Measurements from ENCODE around the gene INPP4B.

INPP4B gene

DNA sequence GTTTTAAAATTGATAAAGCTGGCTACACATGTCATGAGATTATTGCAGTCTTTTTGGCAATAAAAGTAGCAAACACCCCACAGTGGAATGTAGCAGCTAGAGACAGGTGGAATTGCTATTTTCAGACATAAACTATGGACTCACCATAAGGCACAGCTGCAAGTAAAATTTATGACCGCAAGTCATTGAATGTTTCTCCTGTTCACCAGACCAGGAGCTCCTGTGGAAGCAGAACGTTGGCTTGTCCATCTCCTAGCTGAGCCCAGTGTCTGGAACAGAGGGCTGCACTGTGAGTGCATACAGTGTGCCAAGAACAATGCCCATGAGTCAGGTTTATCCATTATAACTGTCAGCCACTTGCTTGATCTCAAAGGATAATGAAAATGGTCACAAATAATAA lies 538.2 kb downstream of the INPP4B start:
- DNase-seq (ENCODE audit: low read depth in 2 of 2): no peak

DNA sequence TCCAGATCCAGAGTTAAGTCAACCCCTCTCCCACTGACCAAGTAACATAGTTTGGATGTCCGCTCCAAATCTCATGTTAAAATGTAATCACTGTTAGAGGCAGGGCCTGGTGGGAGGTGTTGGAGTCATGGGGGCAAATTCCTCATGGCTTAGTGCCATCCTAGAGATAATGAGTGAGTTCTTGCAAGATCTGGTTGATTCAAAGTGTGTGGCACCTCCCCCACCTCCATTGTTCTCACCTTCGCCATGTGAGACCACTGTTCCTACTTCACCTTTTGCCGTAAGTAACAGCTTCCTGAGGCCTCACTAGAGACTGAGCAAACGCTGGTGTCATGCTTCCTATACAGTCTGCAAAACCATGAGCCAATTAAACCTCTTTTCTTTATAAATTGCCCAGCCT lies 548.8 kb downstream of the INPP4B start:
- DNase-seq (ENCODE audit: low read depth in 2 of 2): no peak

DNA sequence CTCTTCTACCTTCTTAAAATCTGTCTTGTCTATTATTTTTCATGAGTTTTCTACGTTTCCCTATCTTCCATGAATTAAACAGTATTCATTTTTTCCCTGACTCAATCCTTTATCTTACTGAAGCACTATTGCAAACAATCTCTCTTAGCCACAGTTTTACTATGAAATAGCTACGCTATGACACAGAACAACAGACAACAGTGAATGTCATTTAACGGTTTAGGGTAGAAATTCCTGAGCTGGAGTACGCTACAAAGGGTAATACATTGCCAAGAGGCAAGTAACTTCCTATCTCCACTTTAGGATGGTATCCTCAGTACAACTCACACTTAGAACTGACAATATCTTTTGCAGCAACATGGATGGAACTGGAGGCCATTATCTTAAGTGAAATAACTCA lies 552.6 kb downstream of the INPP4B start:
- DNase-seq (ENCODE audit: low read depth in 2 of 2): no peak

GRCh38 chr4:142292231-142292630 lies 553.9 kb downstream of the INPP4B start:
- no peak for DNase-seq (ENCODE audit: low read depth in 2 of 2)

DNA sequence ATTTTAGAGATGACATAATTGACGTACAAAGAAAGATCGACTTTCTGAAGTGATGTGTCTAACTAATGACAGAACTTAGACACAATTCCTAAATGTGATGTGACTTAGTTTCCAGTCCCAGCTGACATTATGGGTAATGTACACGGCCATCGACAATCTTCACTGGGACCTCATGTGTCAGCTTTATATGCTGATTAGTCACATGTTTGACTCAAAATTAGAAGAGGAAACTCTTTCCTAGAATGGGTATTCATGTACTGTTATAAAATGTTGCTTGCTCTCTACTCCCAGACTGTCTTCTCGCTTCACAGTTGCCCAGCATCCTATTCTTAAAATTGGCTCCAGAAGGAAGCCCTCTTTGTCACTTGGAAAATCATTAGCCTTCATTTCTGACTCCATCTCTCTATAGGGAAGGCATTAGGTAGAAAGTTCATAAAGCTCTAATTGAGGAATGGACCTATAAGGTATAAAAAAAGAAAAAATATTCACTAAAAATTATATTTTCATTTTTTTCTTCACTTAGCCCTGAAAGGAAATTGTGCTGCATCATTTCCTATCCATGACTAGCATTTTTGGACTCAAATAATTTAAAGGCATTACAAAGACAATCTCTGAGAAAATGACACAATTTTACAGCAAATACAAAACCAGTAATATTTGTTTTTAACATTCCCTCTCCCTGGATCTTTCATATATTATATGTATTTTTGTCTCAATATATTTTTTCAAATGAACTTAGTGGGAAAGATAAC lies 554.6 kb downstream of the INPP4B start:
- no peak for DNase-seq (ENCODE audit: low read depth in 2 of 2)

DNA sequence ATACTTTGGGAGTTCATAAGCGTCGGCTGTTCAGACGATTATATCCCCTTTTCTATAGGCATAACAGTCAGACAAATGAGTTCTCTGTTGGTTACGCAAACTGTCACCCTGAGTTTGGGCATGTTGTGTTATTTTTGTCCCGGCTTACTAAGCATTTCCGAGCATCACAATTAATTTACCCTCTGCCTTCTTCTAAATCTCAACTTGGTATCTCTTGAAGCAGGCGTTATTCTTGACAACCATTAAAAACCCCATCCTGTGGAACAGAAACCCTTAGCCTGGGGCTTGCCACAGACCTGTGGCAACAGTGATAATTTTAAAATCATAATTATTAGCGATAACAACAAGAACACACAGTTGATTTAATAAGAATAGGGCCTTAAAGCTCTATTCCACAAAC lies 558.7 kb downstream of the INPP4B start:
- DNase-seq (ENCODE audit: low read depth in 2 of 2): no peak

- DNase-seq (ENCODE audit: low read depth in 2 of 2): no peak
Measured at GRCh38 chr4:142285222-142285583, 560.9 kb downstream of the INPP4B start.

DNA sequence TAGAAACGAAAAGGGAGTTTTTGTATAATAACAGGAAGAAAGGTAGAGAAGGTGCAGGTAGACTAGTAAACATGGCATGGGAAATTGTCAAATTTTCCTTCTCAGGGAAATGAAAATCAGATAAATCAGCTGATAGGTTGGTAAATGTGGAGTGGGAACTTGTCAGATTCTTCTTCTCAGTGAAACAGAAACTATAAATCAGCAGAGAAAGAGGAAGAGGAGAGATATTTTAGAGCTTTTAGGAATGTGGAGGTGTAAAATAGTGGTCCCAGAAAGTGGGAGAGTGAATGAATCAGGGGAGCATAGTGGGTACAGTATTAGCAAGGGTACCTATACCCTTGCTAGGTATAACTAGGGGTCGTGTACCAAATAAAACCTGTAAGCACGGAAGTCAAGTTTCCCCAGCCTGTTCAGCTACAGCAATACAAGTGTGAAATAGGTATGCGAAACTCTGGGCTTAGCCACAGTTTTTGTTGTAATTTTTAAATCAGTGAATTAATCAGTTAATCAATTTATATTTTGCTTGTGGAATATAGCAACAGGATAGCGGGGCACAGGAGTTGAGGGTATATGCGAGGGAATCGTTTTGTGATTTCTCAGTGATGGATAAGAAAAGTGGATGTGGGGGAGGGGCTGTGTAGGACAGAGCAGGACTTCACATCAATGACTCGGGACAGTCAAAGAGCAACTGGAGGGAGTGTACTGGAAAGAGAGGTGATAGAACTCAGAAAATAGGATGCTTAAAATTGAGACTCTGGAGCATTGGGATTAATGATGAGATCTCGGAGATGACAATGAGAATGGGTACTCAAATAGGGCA lies 561.5 kb downstream of the INPP4B start:
- DNase-seq (ENCODE audit: low read depth in 2 of 2): no peak

- peak in 1 of 2 donors; percentile 52 for DNase-seq (ENCODE audit: low read depth in 2 of 2)
Measured at GRCh38 chr4:142282870-142283431, 563.1 kb downstream of the INPP4B start.

DNA sequence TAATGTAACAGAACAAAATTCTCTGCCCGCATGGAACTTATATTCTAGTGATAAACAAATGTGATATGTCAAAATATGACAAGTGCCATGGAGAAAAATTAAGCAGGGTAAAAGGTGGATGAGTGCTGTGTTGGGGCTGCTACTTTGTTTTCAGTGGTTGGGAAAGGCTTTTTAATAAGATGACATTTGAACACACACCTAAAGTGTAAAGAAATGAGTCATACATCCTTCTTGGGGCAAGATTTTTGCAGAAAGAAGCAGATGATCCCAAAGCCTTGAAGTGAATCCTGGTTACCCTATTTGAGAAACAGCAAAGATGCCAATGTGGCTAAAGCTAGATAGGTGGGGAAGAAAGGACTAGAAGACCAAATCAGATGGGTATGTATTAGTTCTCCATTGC lies 564.1 kb downstream of the INPP4B start:
- no peak for DNase-seq (ENCODE audit: low read depth in 2 of 2)

DNA sequence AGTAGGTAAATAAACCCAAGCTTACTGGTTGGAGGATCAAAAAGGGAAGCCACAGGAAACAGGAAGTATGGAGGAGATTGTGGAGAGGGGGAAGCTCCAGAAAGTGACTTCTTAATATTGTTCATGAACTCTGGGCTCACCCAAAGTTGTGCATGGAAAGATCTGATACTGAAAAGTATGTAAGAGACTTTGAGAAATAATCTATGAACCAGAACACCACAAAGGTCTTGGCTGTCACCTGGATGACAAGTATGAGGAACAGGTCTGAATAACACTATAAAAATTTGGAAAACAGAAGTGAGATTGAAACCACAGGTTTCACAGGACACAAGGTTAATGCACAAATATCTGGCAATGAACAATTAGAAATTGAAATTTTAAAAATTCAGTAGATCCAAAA lies 567.4 kb downstream of the INPP4B start:
- DNase-seq (ENCODE audit: low read depth in 2 of 2): no peak

DNA sequence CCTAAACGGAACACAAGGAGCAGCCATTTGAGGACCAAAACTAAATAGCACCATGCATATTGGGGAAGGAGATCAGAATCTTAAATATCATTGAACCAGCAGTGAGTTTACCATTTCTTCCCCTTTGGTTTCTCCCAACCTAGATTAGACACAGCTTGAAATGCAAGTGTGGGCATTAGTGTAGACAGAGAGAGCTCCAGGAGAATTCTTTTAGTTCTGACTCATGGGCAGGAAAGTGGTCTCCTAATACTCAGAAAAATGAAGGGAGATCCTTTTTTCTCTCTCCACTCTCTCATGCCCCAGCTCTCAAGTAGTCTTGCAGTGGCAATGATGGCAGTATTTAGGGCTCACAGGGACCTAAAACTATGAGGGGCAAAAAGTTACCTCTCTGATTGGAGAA lies 567.9 kb downstream of the INPP4B start:
- no peak for DNase-seq (ENCODE audit: low read depth in 2 of 2)

DNA sequence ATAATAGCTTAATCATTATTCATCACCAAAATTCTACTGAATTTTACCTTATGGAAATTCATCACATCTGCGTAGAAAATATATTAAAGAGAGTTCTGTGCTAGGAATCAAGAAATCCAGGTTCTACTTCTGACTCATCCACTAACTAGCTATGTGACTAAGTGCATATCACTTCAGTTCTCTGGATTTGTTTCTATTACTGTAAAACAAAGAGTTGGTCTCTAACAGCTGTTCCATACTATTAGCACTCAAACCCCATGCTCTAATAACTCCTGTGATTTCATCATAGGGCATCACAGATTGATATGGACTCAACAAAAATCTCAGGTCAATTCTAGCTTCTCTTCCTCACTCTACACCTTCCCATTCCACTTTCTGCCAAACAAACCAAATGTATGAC lies 572.0 kb downstream of the INPP4B start:
- DNase-seq (ENCODE audit: low read depth in 2 of 2): no peak

DNA sequence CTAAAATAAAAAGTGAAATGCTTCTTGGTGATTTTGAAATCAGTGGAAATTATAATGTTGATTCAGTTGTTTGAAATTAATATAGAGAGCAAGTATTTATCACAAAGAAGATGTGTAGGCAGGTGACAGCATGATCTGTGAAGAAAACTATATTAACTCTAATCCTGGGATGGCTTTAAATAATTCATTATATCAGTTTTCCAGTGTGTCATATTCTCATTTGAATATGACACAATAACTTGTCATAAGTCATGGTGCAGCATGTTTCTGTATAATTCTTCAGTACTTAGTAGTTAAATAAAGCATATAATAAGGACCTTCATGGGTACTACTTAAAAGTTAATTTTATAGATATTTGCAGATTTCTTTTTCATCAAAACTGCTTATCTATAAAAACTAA lies 573.6 kb downstream of the INPP4B start:
- no peak for DNase-seq (ENCODE audit: low read depth in 2 of 2)

- no peak for DNase-seq (ENCODE audit: low read depth in 2 of 2)
Measured at GRCh38 chr4:142271832-142272231, 574.3 kb downstream of the INPP4B start.

DNA sequence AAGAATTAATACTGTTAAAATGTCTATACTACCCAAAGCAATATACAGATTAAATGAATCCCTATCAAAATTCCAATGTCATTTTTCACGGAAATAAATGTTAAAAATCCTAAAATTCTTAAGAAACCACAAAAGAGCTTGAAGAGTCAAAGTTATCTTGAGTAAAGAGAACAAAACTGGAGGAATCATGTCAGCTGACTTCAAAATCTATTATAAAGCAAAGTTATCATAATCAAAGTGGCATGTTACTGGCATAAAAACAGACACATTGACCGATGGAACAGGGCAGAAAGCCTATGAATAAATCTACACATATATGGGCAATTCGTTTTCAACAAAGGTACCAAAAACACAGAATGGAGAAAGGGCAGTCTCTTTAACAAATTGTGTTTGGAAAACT lies 579.0 kb downstream of the INPP4B start:
- DNase-seq (ENCODE audit: low read depth in 2 of 2): no peak

DNA sequence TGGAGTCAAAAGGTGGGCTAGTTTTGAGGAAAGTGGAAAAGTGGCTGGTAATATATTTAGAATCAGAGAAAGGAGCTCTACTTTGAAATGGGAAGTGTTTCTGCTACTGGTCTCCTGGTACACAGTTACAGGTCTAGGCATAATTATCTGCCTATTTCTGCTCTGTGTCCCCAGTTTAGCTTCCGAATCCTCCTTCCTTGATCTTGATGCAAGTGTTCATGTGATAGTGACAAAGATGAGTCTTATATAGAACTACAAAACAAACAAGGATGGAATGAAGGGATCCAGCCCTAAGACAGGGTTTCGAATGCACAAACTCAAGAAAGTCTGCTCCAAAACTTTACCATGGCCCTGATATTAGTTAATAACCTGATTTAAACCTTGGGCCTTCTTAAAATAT lies 580.2 kb downstream of the INPP4B start:
- DNase-seq (ENCODE audit: low read depth in 2 of 2): no peak

- DNase-seq (ENCODE audit: low read depth in 2 of 2): no peak
Measured at GRCh38 chr4:142265536-142265935, 580.6 kb downstream of the INPP4B start.

- no peak for DNase-seq (ENCODE audit: low read depth in 2 of 2)
Measured at GRCh38 chr4:142264961-142265360, 581.1 kb downstream of the INPP4B start.

DNA sequence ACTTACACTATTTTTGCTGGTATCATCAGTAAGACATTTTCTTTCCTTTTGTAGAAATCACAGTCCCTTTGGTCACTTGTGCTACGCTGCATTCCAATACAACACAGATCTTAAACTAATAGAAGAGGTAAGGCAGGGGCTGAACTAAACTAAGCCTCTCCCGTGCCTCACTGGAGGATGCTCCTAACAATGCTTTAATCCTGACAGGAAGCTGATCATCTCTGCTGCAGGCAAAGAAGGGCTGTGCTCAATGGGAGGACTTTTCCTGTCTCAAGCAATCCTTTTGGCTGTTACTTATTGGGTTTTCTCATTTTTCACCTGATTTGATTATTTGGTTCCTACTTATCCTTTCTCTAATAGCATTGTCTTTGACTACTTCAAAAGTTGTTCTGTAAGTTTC lies 583.1 kb downstream of the INPP4B start:
- no peak for DNase-seq (ENCODE audit: low read depth in 2 of 2)

GRCh38 chr4:142248946-142249345 lies 597.2 kb downstream of the INPP4B start:
- no peak for DNase-seq (ENCODE audit: low read depth in 2 of 2)

DNA sequence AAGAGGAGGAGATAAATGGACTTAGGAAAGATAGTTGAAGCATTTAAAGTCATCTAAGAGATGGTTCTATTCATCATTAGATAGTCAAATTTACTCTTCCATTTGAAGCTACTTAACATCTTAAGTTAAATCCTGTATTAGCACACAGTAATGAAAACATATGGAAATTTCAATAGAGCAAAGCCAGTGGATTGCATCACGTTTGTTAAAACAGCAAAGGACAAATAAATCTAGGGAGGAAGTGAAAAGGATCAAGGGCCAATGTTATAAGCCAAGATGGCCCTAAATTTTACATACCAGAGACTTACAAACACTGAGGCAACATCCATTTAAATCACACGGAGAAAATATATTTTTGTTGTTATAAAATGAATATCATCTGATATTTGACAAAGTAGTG lies 602.8 kb downstream of the INPP4B start:
- DNase-seq (ENCODE audit: low read depth in 2 of 2): no peak

DNA sequence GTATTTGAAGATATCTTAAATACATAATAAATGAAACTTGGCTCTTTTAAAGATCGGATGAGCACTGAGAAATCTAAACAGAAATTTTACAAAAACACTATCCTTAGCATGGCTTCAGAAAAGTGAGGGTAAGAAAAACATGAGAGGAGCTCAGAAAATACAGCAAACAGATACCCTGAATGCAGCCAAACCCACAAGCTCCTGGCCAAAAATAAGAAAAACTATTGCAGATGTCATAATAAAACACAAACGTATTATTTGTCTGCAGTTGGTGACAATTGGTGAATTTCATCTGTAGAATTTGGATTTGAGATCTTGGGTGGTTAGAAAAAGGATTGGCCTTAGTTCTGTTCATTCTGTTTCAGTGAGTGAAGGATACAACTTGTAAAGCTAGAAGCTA lies 603.9 kb downstream of the INPP4B start:
- no peak for DNase-seq (ENCODE audit: low read depth in 2 of 2)
